HepG2 (cell line): Measurements from ENCODE around the gene RRP36. TPM values are rescaled to one million over a fixed set of nuclear protein-coding genes. Genes with fewer than 3 reads are reported as not detected.
A peak's percentile ranks its signal among the peaks of the same experiment; 100 is the strongest.

Experiments
- CAMTA2 ChIP-seq: sonication (generic); formaldehyde crosslinking; IDR thresholded peaks from 2 replicates; pipeline ENCODE4 v1.4.0; 2020; ENCODE audit warnings: mild to moderate bottlenecking, missing genetic modification reagents, borderline replicate concordance
- HNRNPLL ChIP-seq: fragments of 200-400 bp; formaldehyde crosslinking; IDR thresholded peaks from 2 replicates; pipeline ENCODE4 v1.6.1; 2017; ENCODE audit warnings: mild to moderate bottlenecking, low read depth, low read length; ENCODE audit not compliant: poor library complexity, severe bottlenecking
- KDM4B ChIP-seq: sonication (generic); formaldehyde crosslinking; IDR thresholded peaks from 2 replicates; pipeline ENCODE4 v1.4.0; 2020; ENCODE audit warnings: missing genetic modification reagents
- MBD4 ChIP-seq: IDR thresholded peaks from 2 replicates; pipeline ENCODE4 v1.6.1; 2012; ENCODE audit warnings: low read length, inconsistent platforms, borderline replicate concordance
- MTF1 ChIP-seq: sonication (generic); formaldehyde crosslinking; IDR thresholded peaks from 2 replicates; pipeline ENCODE4 v1.5.0; 2020; ENCODE audit warnings: missing genetic modification reagents
- NR2C2 ChIP-seq: sonication (generic); formaldehyde crosslinking; IDR thresholded peaks from 2 replicates; pipeline ENCODE4 v1.4.0; 2020; ENCODE audit warnings: missing genetic modification reagents, mild to moderate bottlenecking, moderate library complexity, borderline replicate concordance
- PAWR ChIP-seq: sonication (generic); formaldehyde crosslinking; IDR thresholded peaks from 2 replicates; pipeline ENCODE4 v1.4.0; 2020; ENCODE audit warnings: missing genetic modification reagents, mild to moderate bottlenecking, borderline replicate concordance
- PCBP2 ChIP-seq: fragments of 200-400 bp; formaldehyde crosslinking; optimal IDR thresholded peaks from 2 replicates; pipeline ENCODE3; 2018; ENCODE audit warnings: low read length, low read depth; ENCODE audit not compliant: poor library complexity, severe bottlenecking
- POGZ ChIP-seq: sonication (generic); formaldehyde crosslinking; IDR thresholded peaks from 2 replicates; pipeline ENCODE4 v1.4.0; 2020; ENCODE audit warnings: mild to moderate bottlenecking, missing genetic modification reagents
- RELA ChIP-seq: sonication (generic); formaldehyde crosslinking; IDR thresholded peaks from 2 replicates; pipeline ENCODE4 v1.4.0; 2020; ENCODE audit warnings: missing genetic modification reagents
- REXO4 ChIP-seq: sonication (generic); formaldehyde crosslinking; IDR thresholded peaks from 2 replicates; pipeline ENCODE4 v1.8.0; 2022; ENCODE audit warnings: missing genetic modification reagents, mild to moderate bottlenecking, borderline replicate concordance
- SMAD9 ChIP-seq: sonication (generic); formaldehyde crosslinking; IDR thresholded peaks from 2 replicates; pipeline ENCODE4 v1.5.1; 2020; ENCODE audit warnings: mild to moderate bottlenecking, missing genetic modification reagents
- TP53 ChIP-seq: sonication (generic); formaldehyde crosslinking; conservative IDR thresholded peaks from 2 replicates; pipeline ENCODE4 v1.4.0; 2020; ENCODE audit warnings: missing genetic modification reagents
- YEATS2 ChIP-seq: sonication (generic); formaldehyde crosslinking; IDR thresholded peaks from 2 replicates; pipeline ENCODE4 v1.4.0; 2020; ENCODE audit warnings: missing genetic modification reagents, borderline replicate concordance
- ZNF121 ChIP-seq: sonication (generic); formaldehyde crosslinking; IDR thresholded peaks from 2 replicates; pipeline ENCODE4 v1.5.0; 2020; ENCODE audit warnings: mild to moderate bottlenecking, missing genetic modification reagents
- ZNF317 ChIP-seq: sonication (generic); formaldehyde crosslinking; IDR thresholded peaks from 2 replicates; pipeline ENCODE4 v1.5.0; 2020; ENCODE audit warnings: mild to moderate bottlenecking, missing genetic modification reagents
- ZNF543 ChIP-seq: sonication (generic); formaldehyde crosslinking; IDR thresholded peaks from 2 replicates; pipeline ENCODE4 v1.4.0; 2020; ENCODE audit warnings: mild to moderate bottlenecking, missing genetic modification reagents
- ZNF775 ChIP-seq: sonication (generic); formaldehyde crosslinking; IDR thresholded peaks from 2 replicates; pipeline ENCODE4 v1.4.0; 2020; ENCODE audit warnings: missing genetic modification reagents, mild to moderate bottlenecking, moderate library complexity, borderline replicate concordance
- ZNF782 ChIP-seq: sonication (generic); formaldehyde crosslinking; IDR thresholded peaks from 2 replicates; pipeline ENCODE4 v1.4.0; 2020; ENCODE audit warnings: missing genetic modification reagents, mild to moderate bottlenecking, borderline replicate concordance
- polyA plus RNA-seq, 8 experiments: library from polyadenylated mRNA; depleted of rRNA in 3 of 8; stranded (reverse) in 7 of 8; unstranded in 1 of 8; fragments of >200 nt; fragmentation: Illumina TruSeq in 4 of 8; extraction: Trizol in 4 of 8; gene quantifications; 2 replicates each; pipeline versions ENCODE4 v1.2.1 to v1.2.3, GENCODE V29; 2011 to 2016; ENCODE audit warnings: low read depth in 4 of 8, missing spikeins in 1 of 8, mixed read lengths in 1 of 8; ENCODE audit not compliant: insufficient read depth in 1 of 8
- total RNA-seq, 5 experiments: library from RNA; depleted of rRNA; stranded (reverse); fragments of >200 nt; fragmentation: Illumina TruSeq; extraction: Trizol; gene quantifications; 2 replicates each; pipeline ENCODE4 v1.2.3, GENCODE V29; 2016; ENCODE audit warnings: low read depth in 1 of 5
- TF ChIP-seq, protein P1 (sequence below): sonication (generic); formaldehyde crosslinking; IDR thresholded peaks from 2 replicates; pipeline ENCODE4 v1.5.1; 2020; ENCODE audit warnings: missing genetic modification reagents, mild to moderate bottlenecking, borderline replicate concordance
- TF ChIP-seq, protein P2 (sequence below): sonication (generic); formaldehyde crosslinking; IDR thresholded peaks from 2 replicates; pipeline ENCODE4 v1.5.1; 2020; ENCODE audit warnings: missing genetic modification reagents, mild to moderate bottlenecking, borderline replicate concordance
- TF ChIP-seq, protein P3 (sequence below): sonication (generic); formaldehyde crosslinking; IDR thresholded peaks from 2 replicates; pipeline ENCODE4 v1.8.1; 2023; ENCODE audit warnings: mild to moderate bottlenecking, moderate library complexity, missing genetic modification reagents
- TF ChIP-seq, protein P4 (sequence below): sonication (generic); formaldehyde crosslinking; IDR thresholded peaks from 2 replicates; pipeline ENCODE4 v1.4.0; 2020; ENCODE audit warnings: missing genetic modification reagents, low read depth, mild to moderate bottlenecking, borderline replicate concordance
- TF ChIP-seq, protein P5 (sequence below): IDR thresholded peaks from 2 replicates; pipeline ENCODE4 v1.6.1; 2016; ENCODE audit warnings: mild to moderate bottlenecking, missing biosample characterization, missing genetic modification reagents

The RRP36 gene
- total and polyA plus RNA-seq, 2 of the 13 experiments (the other 11 are each of a cell fraction or from before 2014, with no cell fraction given): 29.5 to 144 TPM

DNA sequence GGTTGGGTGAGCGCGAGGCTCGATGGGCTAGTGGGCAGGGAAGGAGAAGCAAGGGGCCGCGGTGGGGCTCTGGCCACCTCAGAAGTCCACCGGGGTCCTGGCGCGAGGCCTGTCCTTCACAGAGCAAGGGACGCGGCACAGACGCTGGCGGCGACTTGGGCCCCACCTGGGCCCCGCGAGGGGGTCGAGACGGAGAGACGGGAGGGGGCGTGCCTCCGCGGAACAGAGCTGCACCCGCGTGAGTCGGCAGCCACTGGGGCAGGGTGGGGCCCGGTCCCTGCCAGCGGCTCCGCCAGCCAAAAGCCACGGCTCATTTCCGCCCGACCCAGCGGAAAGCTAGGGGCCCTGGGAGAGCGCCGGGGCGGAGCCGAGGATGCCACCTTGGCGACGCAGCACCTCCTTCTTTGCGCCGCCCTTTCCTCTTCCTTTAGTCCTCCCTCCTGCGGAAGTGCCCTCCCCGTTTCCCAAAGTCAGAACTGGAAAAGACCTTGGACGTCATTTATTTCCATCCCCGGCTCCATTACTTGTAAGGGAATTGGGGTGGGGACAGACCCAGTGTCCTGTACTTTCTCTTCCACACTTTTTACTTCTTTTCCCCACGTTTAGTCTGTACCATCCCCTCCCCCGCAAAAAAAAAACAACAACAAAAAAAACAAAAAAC is 32.3 kb downstream of the RRP36 start, which contains the start of gene CUL7 (continued):
- TF ChIP-seq, protein P1, sequence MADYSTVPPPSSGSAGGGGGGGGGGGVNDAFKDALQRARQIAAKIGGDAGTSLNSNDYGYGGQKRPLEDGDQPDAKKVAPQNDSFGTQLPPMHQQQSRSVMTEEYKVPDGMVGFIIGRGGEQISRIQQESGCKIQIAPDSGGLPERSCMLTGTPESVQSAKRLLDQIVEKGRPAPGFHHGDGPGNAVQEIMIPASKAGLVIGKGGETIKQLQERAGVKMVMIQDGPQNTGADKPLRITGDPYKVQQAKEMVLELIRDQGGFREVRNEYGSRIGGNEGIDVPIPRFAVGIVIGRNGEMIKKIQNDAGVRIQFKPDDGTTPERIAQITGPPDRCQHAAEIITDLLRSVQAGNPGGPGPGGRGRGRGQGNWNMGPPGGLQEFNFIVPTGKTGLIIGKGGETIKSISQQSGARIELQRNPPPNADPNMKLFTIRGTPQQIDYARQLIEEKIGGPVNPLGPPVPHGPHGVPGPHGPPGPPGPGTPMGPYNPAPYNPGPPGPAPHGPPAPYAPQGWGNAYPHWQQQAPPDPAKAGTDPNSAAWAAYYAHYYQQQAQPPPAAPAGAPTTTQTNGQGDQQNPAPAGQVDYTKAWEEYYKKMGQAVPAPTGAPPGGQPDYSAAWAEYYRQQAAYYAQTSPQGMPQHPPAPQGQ (CRISPR knock-in tag): peak; percentile 86; the same call in 1 of the 2 replicates
- TF ChIP-seq REXO4 (CRISPR knock-in tag) (0 out of 2 replicates have a peak, but pooled peaks have one; percentile 72), ZNF543 (peak; percentile 97), MTF1 (CRISPR knock-in tag) (no peak), CAMTA2 (0 out of 2 replicates have a peak, but pooled peaks have one; percentile 67), ZNF317 (peak; percentile 93), ZNF782 (CRISPR knock-in tag) (peak; percentile 97), RELA (CRISPR knock-in tag) (peak; percentile 90), NR2C2 (peak; percentile 72), PAWR (CRISPR knock-in tag) (no peak), KDM4B (CRISPR knock-in tag) (peak; percentile 87; the same call in 1 of the 2 replicates), SMAD9 (CRISPR knock-in tag) (no peak), ZNF775 (CRISPR knock-in tag) (0 out of 2 replicates have a peak, but pooled peaks have one; percentile 58), YEATS2 (CRISPR knock-in tag) (peak; percentile 98), ZNF121 (CRISPR knock-in tag) (peak; percentile 51; the same call in 1 of the 2 replicates), POGZ (CRISPR knock-in tag) (peak; percentile 72), MBD4 (no peak), TP53 (no peak), HNRNPLL (peak; percentile 85), PCBP2 (no peak)
- TF ChIP-seq, protein P2, sequence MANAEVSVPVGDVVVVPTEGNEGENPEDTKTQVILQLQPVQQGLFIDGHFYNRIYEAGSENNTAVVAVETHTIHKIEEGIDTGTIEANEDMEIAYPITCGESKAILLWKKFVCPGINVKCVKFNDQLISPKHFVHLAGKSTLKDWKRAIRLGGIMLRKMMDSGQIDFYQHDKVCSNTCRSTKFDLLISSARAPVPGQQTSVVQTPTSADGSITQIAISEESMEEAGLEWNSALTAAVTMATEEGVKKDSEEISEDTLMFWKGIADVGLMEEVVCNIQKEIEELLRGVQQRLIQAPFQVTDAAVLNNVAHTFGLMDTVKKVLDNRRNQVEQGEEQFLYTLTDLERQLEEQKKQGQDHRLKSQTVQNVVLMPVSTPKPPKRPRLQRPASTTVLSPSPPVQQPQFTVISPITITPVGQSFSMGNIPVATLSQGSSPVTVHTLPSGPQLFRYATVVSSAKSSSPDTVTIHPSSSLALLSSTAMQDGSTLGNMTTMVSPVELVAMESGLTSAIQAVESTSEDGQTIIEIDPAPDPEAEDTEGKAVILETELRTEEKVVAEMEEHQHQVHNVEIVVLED (CRISPR knock-in tag): peak; percentile 88
- TF ChIP-seq, protein P3, sequence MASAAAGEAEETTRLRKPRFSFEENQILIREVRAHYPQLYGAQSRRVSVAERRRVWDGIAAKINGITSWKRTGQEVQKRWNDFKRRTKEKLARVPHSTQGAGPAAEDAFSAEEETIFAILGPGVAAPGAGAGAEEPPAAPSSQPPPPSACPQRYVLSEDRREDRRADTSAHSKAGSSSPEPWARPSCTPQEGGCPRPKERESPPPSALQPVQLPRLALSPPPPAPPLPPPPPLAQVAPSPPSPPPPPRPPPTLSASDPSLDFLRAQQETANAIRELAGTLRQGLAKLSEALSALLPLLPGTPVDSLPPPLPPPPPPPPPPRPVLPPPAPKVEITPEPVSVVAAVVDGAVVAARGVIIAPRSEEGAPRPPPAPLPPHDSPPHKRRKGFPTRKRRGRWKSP (CRISPR knock-in tag): peak; percentile 98
- TF ChIP-seq, protein P4, sequence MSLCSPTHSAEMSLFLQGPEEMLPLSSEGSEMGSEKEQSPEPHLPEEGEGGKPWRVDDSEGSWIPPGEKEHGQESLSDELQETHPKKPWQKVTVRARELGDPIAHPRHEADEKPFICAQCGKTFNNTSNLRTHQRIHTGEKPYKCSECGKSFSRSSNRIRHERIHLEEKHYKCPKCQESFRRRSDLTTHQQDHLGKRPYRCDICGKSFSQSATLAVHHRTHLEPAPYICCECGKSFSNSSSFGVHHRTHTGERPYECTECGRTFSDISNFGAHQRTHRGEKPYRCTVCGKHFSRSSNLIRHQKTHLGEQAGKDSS (CRISPR knock-in tag): peak; percentile 98
- TF ChIP-seq, protein P5, sequence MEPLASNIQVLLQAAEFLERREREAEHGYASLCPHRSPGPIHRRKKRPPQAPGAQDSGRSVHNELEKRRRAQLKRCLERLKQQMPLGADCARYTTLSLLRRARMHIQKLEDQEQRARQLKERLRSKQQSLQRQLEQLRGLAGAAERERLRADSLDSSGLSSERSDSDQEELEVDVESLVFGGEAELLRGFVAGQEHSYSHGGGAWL (CRISPR knock-in tag): peak; percentile 99
